ENCODE measurements around the gene NAA20. TPM values are rescaled to one million over a fixed set of nuclear protein-coding genes. Genes with fewer than 3 reads are reported as not detected.

NAA20 gene
- 36.3 TPM for total RNA-seq (ENCODE audit: unreplicated experiment)
- long read RNA-seq, transcript NAA20-202 (6 exons, 1,260 nt), result major isoform, 16 of 17 reads
- long read RNA-seq, partial matches to known transcripts, result 1 of 17 reads
- long read RNA-seq, other reads (novel, unspliced or antisense), result 0 of 17 reads

- peak within 1 kb of the TSS; percentile 78 for H3K27ac Mint-ChIP-seq (ENCODE audit: unreplicated experiment)
- H3K36me3 Mint-ChIP-seq (ENCODE audit: low read depth, unreplicated experiment), result peaks cover 5% of the 10 kb centered on the region
- TF ChIP-seq CTCF (IDR thresholded peaks at IDR 0.05; ENCODE audit: unreplicated experiment), result peak; percentile 45
- no peaks in the 10 kb centered on the region for H3K9me3 Mint-ChIP-seq (ENCODE audit: unreplicated experiment)
- peaks cover 33% of the 10 kb centered on the region for H3K4me1 Mint-ChIP-seq (ENCODE audit: unreplicated experiment)
- peaks cover 24% of the 10 kb centered on the region for H3K27me3 Mint-ChIP-seq (ENCODE audit: unreplicated experiment)
- peak; percentile 95 for DNase-seq (ENCODE audit: low spot score)
- peak within 1 kb of the TSS; percentile 86 for H3K4me3 Mint-ChIP-seq (ENCODE audit: unreplicated experiment)
Measured at GRCh38 chr20:20017001-20017843, at the start of gene NAA20. Gene NAA20, plus strand, starts transcription at chr20:20017362. Its CDS starts 35 bp downstream, at chr20:20017397.

- no peak for DNase-seq (ENCODE audit: low spot score)
- TF ChIP-seq CTCF (IDR thresholded peaks at IDR 0.05; ENCODE audit: unreplicated experiment), result no peak
- Mint-ChIP-seq H3K36me3 (ENCODE audit: low read depth, unreplicated experiment) (peaks cover 21% of the 10 kb centered on the region), H3K27ac (ENCODE audit: unreplicated experiment) (no peak overlapping the region), H3K4me3 (ENCODE audit: unreplicated experiment) (no peak overlapping the region), H3K27me3 (ENCODE audit: unreplicated experiment) (peaks cover 1% of the 10 kb centered on the region), H3K9me3 (ENCODE audit: unreplicated experiment) (no peaks in the 10 kb centered on the region), H3K4me1 (ENCODE audit: unreplicated experiment) (no peaks in the 10 kb centered on the region)
Measured at GRCh38 chr20:19967445-19967844, 49.7 kb upstream of the NAA20 start.

GRCh38 chr20:19968028-19968427 lies 49.1 kb upstream of the NAA20 start:
- H3K4me1 Mint-ChIP-seq (ENCODE audit: unreplicated experiment), result no peaks in the 10 kb centered on the region
- DNase-seq (ENCODE audit: low spot score), result no peak
- TF ChIP-seq CTCF (IDR thresholded peaks at IDR 0.05; ENCODE audit: unreplicated experiment), result no peak
- peaks cover 1% of the 10 kb centered on the region for H3K27me3 Mint-ChIP-seq (ENCODE audit: unreplicated experiment)
- H3K36me3 Mint-ChIP-seq (ENCODE audit: low read depth, unreplicated experiment), result peaks cover 21% of the 10 kb centered on the region
- H3K4me3 Mint-ChIP-seq (ENCODE audit: unreplicated experiment), result no peak overlapping the region
- no peaks in the 10 kb centered on the region for H3K9me3 Mint-ChIP-seq (ENCODE audit: unreplicated experiment)
- H3K27ac Mint-ChIP-seq (ENCODE audit: unreplicated experiment), result no peak overlapping the region

- Mint-ChIP-seq H3K27ac (ENCODE audit: unreplicated experiment) (no peak overlapping the region), H3K9me3 (ENCODE audit: unreplicated experiment) (no peaks in the 10 kb centered on the region), H3K36me3 (ENCODE audit: low read depth, unreplicated experiment) (peaks cover 23% of the 10 kb centered on the region), H3K4me3 (ENCODE audit: unreplicated experiment) (no peak overlapping the region), H3K4me1 (ENCODE audit: unreplicated experiment) (no peaks in the 10 kb centered on the region), H3K27me3 (ENCODE audit: unreplicated experiment) (peaks cover 1% of the 10 kb centered on the region)
- no peak for TF ChIP-seq CTCF (IDR thresholded peaks at IDR 0.05; ENCODE audit: unreplicated experiment)
- no peak for DNase-seq (ENCODE audit: low spot score)
Measured at GRCh38 chr20:19968466-19969073, 48.6 kb upstream of the NAA20 start.

- no peak for DNase-seq (ENCODE audit: low spot score)
- H3K9me3 Mint-ChIP-seq (ENCODE audit: unreplicated experiment), result no peaks in the 10 kb centered on the region
Measured at GRCh38 chr20:19969106-19969505, 48.1 kb upstream of the NAA20 start.

More at GRCh38 chr20:19969106-19969505, 48.1 kb upstream of the NAA20 start:
- peaks cover 23% of the 10 kb centered on the region for H3K36me3 Mint-ChIP-seq (ENCODE audit: low read depth, unreplicated experiment)
- H3K4me3 Mint-ChIP-seq (ENCODE audit: unreplicated experiment), result no peak overlapping the region
- H3K27me3 Mint-ChIP-seq (ENCODE audit: unreplicated experiment), result peaks cover 1% of the 10 kb centered on the region
- TF ChIP-seq CTCF (IDR thresholded peaks at IDR 0.05; ENCODE audit: unreplicated experiment), result no peak
- H3K27ac Mint-ChIP-seq (ENCODE audit: unreplicated experiment), result no peak overlapping the region
- H3K4me1 Mint-ChIP-seq (ENCODE audit: unreplicated experiment), result no peaks in the 10 kb centered on the region

Measured in endothelial cell (in vitro differentiated cells).